Small intestine (tissue), 7 donors: ENCODE results near the gene MTHFD2L. TPM values are rescaled to one million over a fixed set of nuclear protein-coding genes. Genes with fewer than 3 reads are reported as not detected.

Experiments used
- DNase-seq, 2 donors: peaks; one replicate each; pipeline versions ENCODE4 v3.0.0 to v3.0.0-alpha.2; 2013
- FAIRE-seq: peaks from 2 replicates; lab custom pipeline; 2012; peaks lifted over from hg19 to GRCh38; lab: Jason Lieb, UNC
- H3K27ac ChIP-seq, 3 donors: one replicate each; pipeline ENCODE4 v1.5.1; 2013; ENCODE audit warnings: low read length in 2 of 3, mild to moderate bottlenecking in 2 of 3, control low read depth in 1 of 3, inconsistent platforms in 1 of 3, low read depth in 1 of 3, moderate library complexity in 1 of 3
- H3K27me3 ChIP-seq, 3 donors: one replicate each; pipeline ENCODE4 v1.6.1; 2013; ENCODE audit warnings: low read length in 3 of 3, inconsistent platforms in 1 of 3; ENCODE audit not compliant: control insufficient read depth in 3 of 3, insufficient read depth in 3 of 3
- H3K36me3 ChIP-seq, 3 donors: one replicate each; pipeline ENCODE4 v1.6.1; 2013; ENCODE audit warnings: low read length in 3 of 3, inconsistent platforms in 1 of 3, low read depth in 1 of 3, mild to moderate bottlenecking in 1 of 3, moderate library complexity in 1 of 3; ENCODE audit not compliant: control insufficient read depth in 3 of 3, insufficient read depth in 2 of 3
- H3K4me1 ChIP-seq, 3 donors: one replicate each; pipeline ENCODE4 v1.6.1; 2013; ENCODE audit warnings: low read length in 2 of 3, inconsistent platforms in 1 of 3, low read depth in 1 of 3, mild to moderate bottlenecking in 1 of 3, moderate library complexity in 1 of 3; ENCODE audit not compliant: control insufficient read depth in 3 of 3, insufficient read depth in 2 of 3
- H3K4me3 ChIP-seq, 3 donors: one replicate each; pipeline ENCODE4 v1.5.1; 2013; ENCODE audit warnings: low read length in 3 of 3, control low read depth in 1 of 3, inconsistent platforms in 1 of 3, low read depth in 1 of 3, mild to moderate bottlenecking in 1 of 3, moderate library complexity in 1 of 3
- H3K9me3 ChIP-seq, 2 donors: one replicate each; pipeline ENCODE4 v1.6.1; 2013; ENCODE audit warnings: low read depth in 1 of 2, low read length in 1 of 2; ENCODE audit not compliant: control insufficient read depth in 2 of 2, insufficient read depth in 1 of 2
- WGBS, 3 donors: extraction: QIAGEN DNeasy Blood & Tissue Kit; methylation state at CpG; one replicate each; pipeline ENCODE4 v1.1.7; 2013; 5-methylcytosine and 5-hydroxymethylcytosine counted together
- polyA plus RNA-seq, 4 donors: library from polyadenylated mRNA; stranded (reverse) in 3 of 4; unstranded in 1 of 4; fragments of 200-250 nt in 3 of 4; fragments of 120-200 nt in 1 of 4; gene quantifications; one replicate each; pipeline versions ENCODE4 v1.2.1 to v1.2.3, GENCODE V29; 2013
- donor health status: healthy with polysubstance abuse.
- donor health status: control.
- donor health status: control.
- donor health status: Bipolar disorder and iron deficiency.
- donor health status: healthy.

MTHFD2L gene
- polyA plus RNA-seq, 4 donors: 4.1 to 14.7 (median 6.6) TPM

DNA sequence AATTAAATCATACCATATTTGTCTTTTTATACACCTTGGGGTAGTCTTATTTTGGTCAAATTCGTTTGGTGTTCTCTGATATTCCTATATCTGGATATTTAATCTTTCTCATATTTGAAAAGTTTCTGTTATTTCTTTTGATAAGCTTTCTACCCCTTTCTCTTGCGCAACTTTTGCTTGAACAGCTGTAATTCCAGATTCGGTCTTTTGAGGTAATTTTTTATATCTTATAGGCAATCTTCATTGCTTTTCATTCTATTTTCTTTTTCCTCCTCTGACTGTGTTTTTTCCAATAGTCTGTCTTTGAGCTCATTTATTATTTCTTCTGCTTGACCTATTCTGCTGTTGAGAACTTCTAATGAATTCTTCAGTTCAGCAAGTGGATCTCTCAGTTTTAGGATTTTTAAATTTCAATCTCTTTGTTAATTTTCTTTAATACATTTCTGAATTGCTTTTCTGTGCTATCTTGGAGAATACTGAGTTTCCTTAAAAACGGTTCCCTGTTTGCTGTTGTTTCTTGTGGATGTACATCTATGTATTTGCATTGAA lies 11.3 kb upstream of the MTHFD2L start:
- peaks cover 0 to 4% of the 10 kb centered on the region in 2 donors for H3K9me3 ChIP-seq
- H3K4me1 ChIP-seq: no peaks in the 10 kb centered on the region
- WGBS, 3 donors: 73 to 86% (median 73%) methylated on average over 4 of the region's 4 CpGs
- no peak overlapping the region for H3K4me3 ChIP-seq
- DNase-seq: no peak
- peaks cover 0 to 4% (median 0%) of the 10 kb centered on the region in 3 donors for H3K27me3 ChIP-seq
- no peak overlapping the region for H3K27ac ChIP-seq
- no peaks in the 10 kb centered on the region for H3K36me3 ChIP-seq
- no peak for FAIRE-seq

- peaks cover 0 to 4% (median 0%) of the 10 kb centered on the region in 3 donors for H3K27me3 ChIP-seq
- H3K9me3 ChIP-seq: peaks cover 0 to 4% of the 10 kb centered on the region in 2 donors
- no peak overlapping the region for H3K4me3 ChIP-seq
- FAIRE-seq: no peak
- H3K4me1 ChIP-seq: no peaks in the 10 kb centered on the region
- WGBS, 3 donors: 84 to 96% (median 91%) methylated on average over 2 of the region's 2 CpGs
- no peak for DNase-seq
- no peaks in the 10 kb centered on the region for H3K36me3 ChIP-seq
- no peak overlapping the region for H3K27ac ChIP-seq
Measured at GRCh38 chr4:74148205-74148604, 9.7 kb upstream of the MTHFD2L start.

DNA sequence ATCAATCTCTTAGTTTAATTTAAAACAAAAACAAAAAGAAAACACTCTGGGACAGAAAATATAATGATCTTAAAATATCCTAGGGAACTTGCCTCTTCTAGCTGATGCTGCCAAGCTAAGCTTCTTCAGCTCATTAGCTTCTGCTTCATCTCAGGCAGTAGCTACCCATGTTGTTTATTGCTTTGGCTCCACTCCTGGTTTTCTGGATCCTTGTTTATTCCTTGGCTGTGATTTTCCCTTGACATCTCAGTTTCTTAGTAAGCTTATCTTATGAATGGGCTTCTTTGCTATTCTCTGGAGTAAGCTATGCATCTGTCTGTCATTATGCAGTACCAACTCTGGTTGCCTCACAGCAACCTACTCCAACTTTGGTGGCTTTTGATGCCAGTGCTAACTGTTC lies 5.1 kb upstream of the MTHFD2L start:
- Histone ChIP-seq H3K4me1 (peaks cover 0 to 10% (median 0%) of the 10 kb centered on the region in 3 donors), H3K36me3 (no peaks in the 10 kb centered on the region), H3K27ac (no peak overlapping the region), H3K9me3 (no peaks in the 10 kb centered on the region), H3K4me3 (no peak overlapping the region), H3K27me3 (no peaks in the 10 kb centered on the region)
- DNase-seq (no peak), FAIRE-seq (no peak)

DNA sequence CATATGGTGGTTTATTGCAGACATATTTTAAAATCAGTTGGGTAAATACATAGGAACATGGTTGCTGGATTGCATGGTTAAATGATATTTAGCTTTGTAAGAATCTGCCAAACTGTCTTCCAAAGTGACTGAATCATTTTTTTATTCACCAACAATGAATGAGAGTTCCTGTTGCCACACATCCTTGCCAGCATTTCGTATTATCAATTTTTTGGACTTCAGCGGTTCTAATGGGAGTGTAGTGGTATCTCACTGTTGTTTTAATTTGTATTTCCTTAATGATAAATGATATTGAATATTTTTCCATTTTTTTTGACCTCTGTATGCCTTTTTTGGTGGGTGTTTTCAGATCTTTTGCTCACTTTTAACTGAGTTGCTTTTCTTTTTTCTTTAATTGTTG lies 1.4 kb upstream of the MTHFD2L start:
- H3K9me3 ChIP-seq: no peaks in the 10 kb centered on the region
- no peaks in the 10 kb centered on the region for H3K27me3 ChIP-seq
- H3K27ac ChIP-seq: peak overlapping the region in 1 of 3 donors; percentile 92
- DNase-seq: no peak
- 89 to 91% (median 91%) methylated on average over 2 of the region's 2 CpGs for WGBS, 3 donors
- no peak overlapping the region for H3K4me3 ChIP-seq
- FAIRE-seq: no peak
- H3K4me1 ChIP-seq: peaks cover 0 to 10% (median 0%) of the 10 kb centered on the region in 3 donors
- no peaks in the 10 kb centered on the region for H3K36me3 ChIP-seq

DNA sequence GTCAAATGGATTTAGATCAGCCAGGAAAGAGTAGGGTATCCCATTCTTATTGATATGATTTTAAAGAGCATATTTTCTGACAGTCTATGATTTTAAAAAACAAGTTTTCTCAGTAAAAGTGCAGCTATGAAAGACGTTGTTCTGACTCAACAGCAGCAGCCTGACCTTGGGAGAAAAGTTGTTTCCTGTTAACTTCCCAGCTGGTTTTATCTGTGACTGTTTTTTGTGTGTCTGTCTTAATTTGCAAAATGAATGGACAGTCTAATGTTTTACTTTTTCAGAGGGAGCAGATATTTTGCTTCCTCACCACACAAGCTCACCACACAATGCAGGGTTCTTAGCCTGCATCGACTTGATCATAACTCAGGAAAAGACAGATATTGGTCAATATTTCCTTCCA lies 764 bp upstream of the MTHFD2L start:
- Histone ChIP-seq H3K36me3 (no peaks in the 10 kb centered on the region), H3K9me3 (no peaks in the 10 kb centered on the region), H3K4me3 (peak overlapping the region in 2 of 3 donors; percentile 45 to 100), H3K27ac (peak overlapping the region; percentile 92 to 99 (median 99)), H3K4me1 (peaks cover 0 to 10% (median 0%) of the 10 kb centered on the region in 3 donors), H3K27me3 (no peaks in the 10 kb centered on the region)
- no peak for FAIRE-seq
- no peak for DNase-seq
- 4 to 12% (median 11%) methylated on average over 2 of the region's 2 CpGs for WGBS, 3 donors

DNA sequence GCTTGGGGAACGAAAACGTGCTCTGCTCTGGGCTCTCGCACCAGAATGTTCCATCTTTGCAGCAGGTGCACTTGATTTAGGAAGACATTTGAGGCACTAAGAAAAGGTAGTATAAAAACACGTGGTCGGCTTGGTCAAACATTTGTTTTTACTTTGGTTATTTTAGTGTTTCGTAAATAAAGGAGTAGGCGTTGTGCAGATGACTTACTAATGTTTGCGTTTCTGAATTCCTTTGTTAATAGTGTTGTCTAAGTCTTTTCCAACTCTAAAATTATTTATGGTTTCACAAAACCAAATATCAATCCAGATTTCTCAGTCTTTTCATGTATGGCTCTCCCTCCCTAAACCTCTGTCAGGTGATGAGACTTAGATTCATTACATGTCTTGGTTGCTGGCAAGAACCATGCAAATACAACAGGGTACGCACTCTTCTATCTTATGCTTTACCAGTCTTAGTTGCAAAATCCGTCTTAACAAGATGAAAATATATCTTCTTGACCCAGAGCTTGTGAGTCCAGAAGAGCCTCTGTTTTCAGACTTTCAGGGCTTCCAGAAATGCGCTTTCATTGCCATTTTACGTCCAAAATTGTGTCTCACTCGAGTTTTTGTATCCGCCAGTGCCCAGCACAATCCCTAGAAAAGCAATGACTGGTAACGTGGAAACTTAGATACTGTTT lies 686 bp downstream of the MTHFD2L start:
- H3K4me1 ChIP-seq: peaks cover 0 to 10% (median 0%) of the 10 kb centered on the region in 3 donors
- peak overlapping the region; percentile 45 to 100 (median 85) for H3K4me3 ChIP-seq
- no peaks in the 10 kb centered on the region for H3K9me3 ChIP-seq
- no peaks in the 10 kb centered on the region for H3K36me3 ChIP-seq
- DNase-seq (peak; percentile 17 to 50), FAIRE-seq (no peak)
- WGBS, 3 donors: 4 to 15% (median 12%) methylated on average over 15 of the region's 15 CpGs
- no peaks in the 10 kb centered on the region for H3K27me3 ChIP-seq
- H3K27ac ChIP-seq: peak overlapping the region; percentile 92 to 99 (median 99)

- Histone ChIP-seq H3K4me1 (peaks cover 0 to 10% (median 0%) of the 10 kb centered on the region in 3 donors), H3K27me3 (no peaks in the 10 kb centered on the region), H3K27ac (no peak overlapping the region), H3K36me3 (no peaks in the 10 kb centered on the region), H3K9me3 (no peaks in the 10 kb centered on the region), H3K4me3 (peak overlapping the region in 2 of 3 donors; percentile 45 to 100)
- no peak for FAIRE-seq
- DNase-seq: peak; percentile 12 to 14
- WGBS, 3 donors: 20 to 52% (median 43%) methylated on average over 2 of the region's 2 CpGs
Measured at GRCh38 chr4:74159143-74159709, 1.3 kb downstream of the MTHFD2L start.

- no peak for FAIRE-seq
- no peak overlapping the region for H3K27ac ChIP-seq
Measured at GRCh38 chr4:74161666-74162450, 3.9 kb downstream of the MTHFD2L start.

More at GRCh38 chr4:74161666-74162450, 3.9 kb downstream of the MTHFD2L start:
- no peak for DNase-seq
- Histone ChIP-seq H3K36me3 (peaks cover 0 to 2% (median 0%) of the 10 kb centered on the region in 3 donors), H3K4me3 (no peak overlapping the region), H3K27me3 (no peaks in the 10 kb centered on the region), H3K9me3 (no peaks in the 10 kb centered on the region), H3K4me1 (peaks cover 0 to 5% (median 0%) of the 10 kb centered on the region in 3 donors)
- 76 to 92% (median 85%) methylated on average over 3 of the region's 3 CpGs for WGBS, 3 donors
